Astrocyte (in vitro differentiated cells and primary cell): ENCODE measurements around the gene DENND2A. TPM values are rescaled to one million over a fixed set of nuclear protein-coding genes. Genes with fewer than 3 reads are reported as not detected.

ENCODE experiments used
- DNase-seq: peaks from one replicate; pipeline ENCODE4 v3.0.0-alpha.2; 2010; ENCODE audit warnings: low read depth
- FAIRE-seq: peaks from 2 replicates; lab custom pipeline; 2011; peaks lifted over from hg19 to GRCh38; lab: Jason Lieb, UNC
- H2AFZ ChIP-seq: 2 replicates; pipeline ENCODE4 v1.6.0; 2012; ENCODE audit warnings: low read depth, low read length, inconsistent platforms
- H3K27ac ChIP-seq: 2 replicates; pipeline ENCODE4 v1.5.1; 2011; ENCODE audit warnings: low read depth, low read length, inconsistent platforms
- H3K27me3 ChIP-seq: 2 replicates; pipeline ENCODE4 v1.6.0; 2011; ENCODE audit warnings: low read length, inconsistent platforms; ENCODE audit not compliant: insufficient read depth
- H3K36me3 ChIP-seq: 2 replicates; pipeline ENCODE4 v1.5.1; 2011; ENCODE audit warnings: low read length, inconsistent platforms; ENCODE audit not compliant: insufficient read depth
- H3K4me1 ChIP-seq: 2 replicates; pipeline ENCODE4 v1.5.1; 2011; ENCODE audit warnings: low read length, inconsistent platforms; ENCODE audit not compliant: insufficient read depth
- H3K4me2 ChIP-seq: 2 replicates; pipeline ENCODE4 v1.6.0; 2012; ENCODE audit warnings: low read length, inconsistent platforms
- H3K4me3 ChIP-seq: 2 replicates; pipeline ENCODE4 v1.5.1; 2011; ENCODE audit warnings: low read depth, mild to moderate bottlenecking, low read length, inconsistent platforms; ENCODE audit not compliant: insufficient read depth
- H3K79me2 ChIP-seq: 2 replicates; pipeline ENCODE4 v1.6.0; 2012; ENCODE audit warnings: mild to moderate bottlenecking, low read length, inconsistent platforms; ENCODE audit not compliant: insufficient read depth
- H3K9ac ChIP-seq: 2 replicates; pipeline ENCODE4 v1.6.0; 2012; ENCODE audit warnings: mild to moderate bottlenecking, low read length, inconsistent platforms
- H3K9me3 ChIP-seq: 2 replicates; pipeline ENCODE4 v1.5.1; 2012; ENCODE audit warnings: low read depth, mild to moderate bottlenecking, low read length, inconsistent platforms; ENCODE audit not compliant: insufficient read depth
- H4K20me1 ChIP-seq: 2 replicates; pipeline ENCODE4 v1.6.0; 2012; ENCODE audit warnings: low read length, inconsistent platforms; ENCODE audit not compliant: insufficient read depth
- H3K27ac Mint-ChIP-seq: one replicate; pipeline ENCODE4 v1.8.0; 2021; ENCODE audit warnings: mild to moderate bottlenecking, mixed read lengths; ENCODE audit not compliant: unreplicated experiment
- H3K27me3 Mint-ChIP-seq: one replicate; pipeline ENCODE4 v1.8.0; 2021; ENCODE audit warnings: low read depth, mixed read lengths; ENCODE audit not compliant: unreplicated experiment
- H3K36me3 Mint-ChIP-seq: one replicate; pipeline ENCODE4 v1.8.0; 2021; ENCODE audit warnings: low read depth, mixed read lengths; ENCODE audit not compliant: unreplicated experiment
- H3K4me1 Mint-ChIP-seq: one replicate; pipeline ENCODE4 v1.8.0; 2021; ENCODE audit warnings: low read depth, mixed read lengths; ENCODE audit not compliant: unreplicated experiment
- H3K4me3 Mint-ChIP-seq: one replicate; pipeline ENCODE4 v1.8.0; 2021; ENCODE audit warnings: mild to moderate bottlenecking, moderate library complexity, mixed read lengths; ENCODE audit not compliant: unreplicated experiment
- H3K9me3 Mint-ChIP-seq: one replicate; pipeline ENCODE4 v1.8.0; 2021; ENCODE audit warnings: mild to moderate bottlenecking, mixed read lengths; ENCODE audit not compliant: unreplicated experiment
- EZH2 ChIP-seq: IDR thresholded peaks from 2 replicates; pipeline ENCODE4 v1.6.1; 2012; ENCODE audit warnings: mild to moderate bottlenecking, low read length, inconsistent platforms; ENCODE audit not compliant: insufficient read depth
- total RNA-seq: library from RNA; stranded (reverse); gene quantifications from 2 replicates; pipeline ENCODE4 v1.2.1, GENCODE V29; 2021
- TF ChIP-seq, protein P1 (sequence below): IDR thresholded peaks from 2 replicates; pipeline ENCODE4 v1.5.1; 2011; ENCODE audit warnings: low read depth, mild to moderate bottlenecking, inconsistent platforms, low read length, moderate library complexity; ENCODE audit not compliant: insufficient read depth

DENND2A gene
- total RNA-seq, 1 donor from 2014 or later: 42.1 TPM

DNA sequence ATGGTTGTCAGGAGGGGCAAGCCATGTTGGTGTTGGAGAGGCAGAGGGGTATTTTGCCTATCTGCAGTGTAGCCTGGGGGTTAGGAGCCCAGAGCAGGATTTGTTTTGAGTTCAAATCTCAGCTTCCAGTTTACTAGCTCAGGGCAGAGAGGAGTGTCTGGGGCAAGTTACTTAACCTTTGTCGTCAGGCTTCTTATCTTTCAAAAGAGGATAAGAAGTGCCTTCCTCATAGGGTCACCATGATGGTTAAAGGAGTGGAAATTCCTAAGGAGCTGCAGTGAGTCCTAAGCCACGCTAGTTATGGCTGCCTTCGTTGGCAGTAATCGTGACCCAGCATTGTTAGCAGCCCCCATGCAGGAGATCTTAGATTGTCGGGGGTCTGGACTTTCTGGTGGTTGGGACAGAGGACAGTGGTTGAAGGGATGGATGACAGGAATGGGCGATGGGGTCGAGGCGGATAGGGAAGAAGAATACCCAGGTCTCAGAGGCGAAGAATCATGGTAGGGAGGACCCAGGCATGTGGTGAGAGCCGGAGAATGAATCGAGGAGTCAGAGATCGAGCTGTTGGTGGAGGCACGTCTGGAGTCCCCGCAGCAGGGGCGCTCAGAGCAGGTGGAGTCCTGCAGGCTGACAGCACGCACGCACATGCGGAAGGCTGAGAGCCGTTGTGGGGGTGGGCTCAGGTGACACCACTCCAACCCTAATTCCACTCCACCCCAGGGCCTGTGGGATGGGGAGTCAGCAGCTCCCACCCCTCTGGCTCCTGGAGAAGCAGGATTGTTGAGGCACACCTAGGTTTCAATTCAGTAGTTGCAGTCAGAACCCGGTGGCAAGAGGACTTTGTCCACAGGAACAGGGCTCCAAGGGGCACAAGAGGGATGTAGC lies 43.7 kb upstream of the DENND2A start:
- H3K9me3 ChIP-seq: no peaks in the 10 kb centered on the region
- no peak overlapping the region for H3K4me3 ChIP-seq
- H3K4me3 Mint-ChIP-seq: no peak overlapping the region
- no peaks in the 10 kb centered on the region for H3K79me2 ChIP-seq
- no peak overlapping the region for H3K4me2 ChIP-seq
- TF ChIP-seq, protein P1, sequence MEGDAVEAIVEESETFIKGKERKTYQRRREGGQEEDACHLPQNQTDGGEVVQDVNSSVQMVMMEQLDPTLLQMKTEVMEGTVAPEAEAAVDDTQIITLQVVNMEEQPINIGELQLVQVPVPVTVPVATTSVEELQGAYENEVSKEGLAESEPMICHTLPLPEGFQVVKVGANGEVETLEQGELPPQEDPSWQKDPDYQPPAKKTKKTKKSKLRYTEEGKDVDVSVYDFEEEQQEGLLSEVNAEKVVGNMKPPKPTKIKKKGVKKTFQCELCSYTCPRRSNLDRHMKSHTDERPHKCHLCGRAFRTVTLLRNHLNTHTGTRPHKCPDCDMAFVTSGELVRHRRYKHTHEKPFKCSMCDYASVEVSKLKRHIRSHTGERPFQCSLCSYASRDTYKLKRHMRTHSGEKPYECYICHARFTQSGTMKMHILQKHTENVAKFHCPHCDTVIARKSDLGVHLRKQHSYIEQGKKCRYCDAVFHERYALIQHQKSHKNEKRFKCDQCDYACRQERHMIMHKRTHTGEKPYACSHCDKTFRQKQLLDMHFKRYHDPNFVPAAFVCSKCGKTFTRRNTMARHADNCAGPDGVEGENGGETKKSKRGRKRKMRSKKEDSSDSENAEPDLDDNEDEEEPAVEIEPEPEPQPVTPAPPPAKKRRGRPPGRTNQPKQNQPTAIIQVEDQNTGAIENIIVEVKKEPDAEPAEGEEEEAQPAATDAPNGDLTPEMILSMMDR: no peak
- no peak for TF ChIP-seq EZH2
- H4K20me1 ChIP-seq: no peaks in the 10 kb centered on the region
- no peaks in the 10 kb centered on the region for H3K27me3 ChIP-seq
- no peak overlapping the region for H3K27ac ChIP-seq
- no peaks in the 10 kb centered on the region for H3K27me3 Mint-ChIP-seq
- no peaks in the 10 kb centered on the region for H3K36me3 ChIP-seq
- H3K27ac Mint-ChIP-seq: no peak overlapping the region
- DNase-seq (no peak), FAIRE-seq (no peak)
- peaks cover 9% of the 10 kb centered on the region for H3K4me1 Mint-ChIP-seq
- no peaks in the 10 kb centered on the region for H3K9me3 Mint-ChIP-seq
- H3K9ac ChIP-seq: no peak overlapping the region
- no peak overlapping the region for H2AFZ ChIP-seq
- H3K36me3 Mint-ChIP-seq: peaks cover 14% of the 10 kb centered on the region
- H3K4me1 ChIP-seq: no peaks in the 10 kb centered on the region

DNA sequence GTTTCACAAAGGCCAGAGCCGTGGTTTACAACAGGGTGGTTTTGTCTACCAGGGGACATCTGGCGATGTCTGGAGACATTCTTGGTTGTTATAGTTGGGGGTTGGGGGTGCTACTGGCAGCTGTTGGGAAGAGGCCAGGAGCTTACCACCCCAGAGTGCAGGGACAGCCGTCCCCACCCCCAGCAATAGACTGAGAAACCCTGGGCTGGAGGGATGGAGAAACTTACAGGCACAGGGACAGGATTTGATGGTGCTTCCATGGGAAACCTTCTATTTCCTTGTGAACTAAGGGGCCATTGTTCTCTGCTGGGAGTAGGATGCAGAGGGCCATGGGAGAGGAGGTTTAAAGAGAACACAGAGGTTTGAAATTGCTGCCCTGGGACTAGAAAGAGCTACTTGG lies 43.0 kb upstream of the DENND2A start:
- Mint-ChIP-seq H3K36me3 (peaks cover 18% of the 10 kb centered on the region), H3K27me3 (no peaks in the 10 kb centered on the region), H3K27ac (peak overlapping the region; percentile 0), H3K4me1 (peaks cover 9% of the 10 kb centered on the region), H3K4me3 (no peak overlapping the region), H3K9me3 (no peaks in the 10 kb centered on the region)
- no peak overlapping the region for H2AFZ ChIP-seq
- H4K20me1 ChIP-seq: no peaks in the 10 kb centered on the region
- H3K27me3 ChIP-seq: no peaks in the 10 kb centered on the region
- H3K4me2 ChIP-seq: no peak overlapping the region
- H3K4me3 ChIP-seq: no peak overlapping the region
- TF ChIP-seq EZH2: no peak
- TF ChIP-seq, protein P1: no peak
- no peak overlapping the region for H3K27ac ChIP-seq
- H3K9me3 ChIP-seq: no peaks in the 10 kb centered on the region
- H3K79me2 ChIP-seq: no peaks in the 10 kb centered on the region
- no peaks in the 10 kb centered on the region for H3K4me1 ChIP-seq
- FAIRE-seq (no peak), DNase-seq (no peak)
- H3K36me3 ChIP-seq: no peaks in the 10 kb centered on the region
- no peak overlapping the region for H3K9ac ChIP-seq

DNA sequence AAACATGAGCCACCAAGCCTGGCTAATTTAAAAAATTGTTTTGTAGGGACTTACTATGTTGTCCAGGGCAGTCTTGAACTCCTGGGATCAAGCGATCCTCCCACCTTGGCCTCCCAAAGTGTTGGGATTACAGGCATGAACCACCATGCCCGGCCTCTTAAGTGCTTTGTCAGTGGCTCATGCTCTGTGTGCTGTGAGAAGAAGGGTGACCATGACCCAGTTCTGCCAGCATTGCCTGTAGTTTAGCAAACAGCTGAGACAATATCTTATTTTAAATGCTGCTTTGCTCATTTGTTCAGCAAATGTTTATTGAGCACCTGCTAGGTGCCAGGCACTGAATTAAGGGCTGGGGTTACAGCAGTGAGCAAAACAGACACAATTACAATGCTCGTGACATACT lies 41.2 kb upstream of the DENND2A start:
- no peak overlapping the region for H3K4me3 Mint-ChIP-seq
- FAIRE-seq: no peak

More for the DNA sequence above, 41.2 kb upstream of the DENND2A start:
- Mint-ChIP-seq H3K36me3 (peaks cover 28% of the 10 kb centered on the region), H3K27ac (no peak overlapping the region), H3K9me3 (no peaks in the 10 kb centered on the region), H3K27me3 (peaks cover 2% of the 10 kb centered on the region), H3K4me1 (peaks cover 9% of the 10 kb centered on the region)
- Histone ChIP-seq H3K27me3 (no peaks in the 10 kb centered on the region), H3K4me2 (no peak overlapping the region), H4K20me1 (no peaks in the 10 kb centered on the region), H3K4me3 (no peak overlapping the region), H2AFZ (no peak overlapping the region), H3K4me1 (no peaks in the 10 kb centered on the region), H3K9ac (no peak overlapping the region), H3K79me2 (no peaks in the 10 kb centered on the region), H3K9me3 (no peaks in the 10 kb centered on the region), H3K27ac (no peak overlapping the region), H3K36me3 (no peaks in the 10 kb centered on the region)
- TF ChIP-seq, protein P1: no peak
- no peak for TF ChIP-seq EZH2
- no peak for DNase-seq
